ENCODE measurements around the gene GRIK2.

The GRIK2 gene

DNA sequence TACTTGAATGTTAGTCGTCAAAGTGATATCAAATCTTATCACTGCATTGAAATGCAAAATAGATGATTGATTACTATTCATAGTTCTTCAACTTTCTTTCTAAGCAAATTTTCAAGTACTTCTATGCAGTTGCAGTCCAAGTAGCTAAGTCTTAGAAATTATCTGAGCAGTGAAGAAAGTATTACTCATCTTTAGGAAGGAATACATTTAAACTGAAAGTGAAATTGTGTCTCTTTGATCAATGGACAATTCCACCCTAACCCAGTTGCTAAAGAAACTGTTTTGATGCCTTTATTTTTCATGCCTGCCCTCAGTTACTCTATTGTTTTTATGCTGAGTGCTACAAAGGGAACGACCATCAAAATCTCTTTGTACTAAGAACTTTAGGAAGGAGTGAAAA is 337.4 kb downstream of the GRIK2 start:
- TF ChIP-seq POLR2A (IDR thresholded peaks at IDR 0.05; ENCODE audit: low read depth, low read length) (no peak), POLR2AphosphoS5 (IDR thresholded peaks at IDR 0.05; ENCODE audit: low read depth, low read length) (no peak), TAF1 (IDR thresholded peaks at IDR 0.05; ENCODE audit: borderline replicate concordance, low read depth, low read length) (no peak)
- no peak for FAIRE-seq
- DNase-seq (ENCODE audit: insufficient read length) = no peak

DNA sequence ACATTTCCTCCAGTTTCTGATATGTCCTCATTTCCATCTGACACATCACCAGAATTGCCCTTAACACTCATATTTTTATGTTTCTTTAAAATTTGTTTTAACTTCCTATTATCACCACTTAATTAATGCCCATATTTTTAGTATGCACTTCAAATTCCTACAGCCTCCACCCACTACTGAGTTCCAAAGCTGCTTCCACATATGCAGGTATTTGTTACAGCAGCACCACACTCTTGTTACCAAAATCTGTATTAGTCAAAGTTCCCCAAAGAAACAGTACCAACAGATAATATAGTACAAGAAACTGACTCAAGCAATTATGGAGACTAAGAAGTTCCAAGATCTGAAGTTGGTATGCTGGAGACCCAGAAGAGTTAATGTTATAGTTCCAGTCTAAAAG is 340.4 kb downstream of the GRIK2 start:
- no peak for TF ChIP-seq POLR2A (IDR thresholded peaks at IDR 0.05; ENCODE audit: low read depth, low read length)
- TF ChIP-seq POLR2AphosphoS5 (IDR thresholded peaks at IDR 0.05; ENCODE audit: low read depth, low read length) = no peak
- no peak for TF ChIP-seq TAF1 (IDR thresholded peaks at IDR 0.05; ENCODE audit: borderline replicate concordance, low read depth, low read length)
- FAIRE-seq = no peak
- DNase-seq (ENCODE audit: insufficient read length) = no peak

DNA sequence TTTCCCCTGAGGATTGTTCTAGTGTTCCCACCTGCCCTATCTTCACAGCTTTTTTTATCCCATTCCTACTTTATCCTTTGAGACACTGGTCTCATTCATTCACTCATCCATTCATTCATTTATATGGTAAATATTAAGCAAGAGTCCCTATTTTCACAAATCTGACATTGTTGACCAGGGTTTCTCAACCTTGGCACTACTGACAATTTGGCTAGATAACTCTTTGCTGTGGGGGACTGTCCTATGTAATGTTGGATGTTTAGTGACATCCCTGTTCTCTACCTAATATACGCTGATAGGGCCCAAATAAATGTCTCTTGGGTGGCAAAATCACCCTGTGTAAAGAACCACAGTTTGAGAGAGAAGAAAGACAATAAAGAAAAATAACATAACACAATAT is 345.0 kb downstream of the GRIK2 start:
- DNase-seq (ENCODE audit: insufficient read length) (no peak), FAIRE-seq (no peak)
- TF ChIP-seq POLR2A (IDR thresholded peaks at IDR 0.05; ENCODE audit: low read depth, low read length) = no peak
- no peak for TF ChIP-seq POLR2AphosphoS5 (IDR thresholded peaks at IDR 0.05; ENCODE audit: low read depth, low read length)
- no peak for TF ChIP-seq TAF1 (IDR thresholded peaks at IDR 0.05; ENCODE audit: borderline replicate concordance, low read depth, low read length)

DNA sequence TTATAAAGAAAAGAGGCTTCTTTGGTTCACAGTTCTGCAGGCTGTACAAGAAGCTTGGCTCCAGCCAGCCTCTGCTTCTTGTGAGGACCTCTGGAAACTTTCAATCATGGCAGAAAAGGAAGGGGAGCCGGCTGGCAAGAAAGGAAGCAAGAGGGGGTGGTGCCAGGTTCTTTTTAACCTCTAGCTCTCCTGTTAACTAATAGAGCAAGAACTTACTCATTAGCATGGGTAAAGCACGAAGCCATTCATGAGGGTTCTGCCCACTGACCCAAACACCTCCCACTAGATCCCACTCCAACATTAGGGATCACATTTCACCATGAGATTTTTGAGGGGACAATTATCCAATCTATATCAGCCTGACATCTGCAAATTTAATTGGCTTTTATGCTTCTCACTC is 347.1 kb downstream of the GRIK2 start:
- TF ChIP-seq POLR2AphosphoS5 (IDR thresholded peaks at IDR 0.05; ENCODE audit: low read depth, low read length) (no peak), POLR2A (IDR thresholded peaks at IDR 0.05; ENCODE audit: low read depth, low read length) (no peak), TAF1 (IDR thresholded peaks at IDR 0.05; ENCODE audit: borderline replicate concordance, low read depth, low read length) (no peak)
- FAIRE-seq = no peak
- no peak for DNase-seq (ENCODE audit: insufficient read length)

DNA sequence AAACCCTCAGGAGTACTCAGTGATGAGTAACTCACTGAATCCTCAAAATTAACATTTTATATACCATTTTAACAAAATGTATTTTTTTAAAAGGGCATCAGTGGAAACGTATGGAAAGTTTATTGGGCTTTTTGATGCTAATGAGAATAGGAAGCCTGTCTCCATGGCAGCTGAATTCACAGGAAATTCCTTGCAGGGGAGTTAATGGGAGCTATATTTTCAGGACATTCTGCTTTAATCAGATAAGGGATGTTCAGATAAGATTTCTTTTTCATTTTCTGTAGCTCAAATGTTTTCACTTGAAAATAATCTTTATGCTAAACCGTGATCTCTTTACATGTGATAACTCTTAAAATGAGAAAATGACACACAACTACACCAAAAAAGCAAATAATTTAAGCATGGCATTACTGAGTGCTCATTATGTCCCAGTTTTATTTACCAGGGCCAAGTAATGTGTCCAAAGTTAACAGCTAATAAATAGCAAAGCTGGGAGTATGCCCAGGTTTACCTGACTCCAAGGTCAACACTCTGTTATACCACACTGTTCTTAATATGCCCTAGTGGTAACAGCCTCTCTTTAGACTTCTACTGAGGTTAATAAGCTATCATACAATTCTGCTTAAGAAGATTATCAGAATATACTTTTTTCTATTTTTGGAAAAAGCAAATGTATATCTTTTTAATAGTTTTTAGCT is 348.1 kb downstream of the GRIK2 start:
- FAIRE-seq (no peak), DNase-seq (ENCODE audit: insufficient read length) (no peak)
- TF ChIP-seq POLR2A (IDR thresholded peaks at IDR 0.05; ENCODE audit: low read depth, low read length) (no peak), POLR2AphosphoS5 (IDR thresholded peaks at IDR 0.05; ENCODE audit: low read depth, low read length) (no peak), TAF1 (IDR thresholded peaks at IDR 0.05; ENCODE audit: borderline replicate concordance, low read depth, low read length) (no peak)

DNA sequence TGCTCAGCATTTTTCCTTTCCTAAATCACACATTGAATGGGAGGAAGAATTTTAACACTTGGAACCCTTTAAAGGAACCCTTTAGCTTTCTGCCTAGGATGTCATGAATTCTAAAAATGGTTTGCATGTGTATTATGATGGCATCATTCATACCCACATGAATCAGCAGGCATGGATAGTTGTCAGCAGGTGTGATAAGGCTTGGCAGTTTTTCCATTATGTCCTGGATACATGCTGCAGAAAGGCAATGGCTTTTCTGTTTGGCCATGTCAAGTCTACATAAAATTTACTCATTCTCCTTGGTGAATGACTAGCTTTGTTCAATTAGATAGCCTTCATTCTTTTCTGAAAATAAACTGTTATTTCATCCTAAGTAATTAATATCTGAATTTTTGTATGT is 353.7 kb downstream of the GRIK2 start:
- no peak for TF ChIP-seq TAF1 (IDR thresholded peaks at IDR 0.05; ENCODE audit: borderline replicate concordance, low read depth, low read length)
- TF ChIP-seq POLR2AphosphoS5 (IDR thresholded peaks at IDR 0.05; ENCODE audit: low read depth, low read length) = no peak
- no peak for DNase-seq (ENCODE audit: insufficient read length)
- FAIRE-seq = no peak

DNA sequence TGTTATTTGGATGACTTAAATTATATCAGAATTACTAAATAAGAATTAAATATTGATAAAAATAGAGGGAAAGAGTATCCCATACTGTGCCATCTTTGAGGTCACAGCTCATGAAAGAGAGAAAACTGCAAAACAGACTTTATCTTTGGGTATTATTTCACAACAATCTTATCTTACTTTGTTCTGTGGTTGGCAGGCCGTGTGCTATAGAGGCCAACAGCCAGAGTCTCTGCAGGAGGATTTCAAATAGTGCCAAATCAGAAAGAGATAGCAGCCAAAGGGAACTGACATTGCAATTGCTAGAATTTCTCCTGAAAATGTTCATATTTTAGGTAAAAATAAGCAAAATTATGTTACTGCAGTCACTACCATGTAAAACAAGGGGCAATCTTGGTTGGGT is 354.2 kb downstream of the GRIK2 start:
- DNase-seq (ENCODE audit: insufficient read length) = no peak
- no peak for FAIRE-seq
- TF ChIP-seq TAF1 (IDR thresholded peaks at IDR 0.05; ENCODE audit: borderline replicate concordance, low read depth, low read length) (no peak), POLR2AphosphoS5 (IDR thresholded peaks at IDR 0.05; ENCODE audit: low read depth, low read length) (no peak), POLR2A (IDR thresholded peaks at IDR 0.05; ENCODE audit: low read depth, low read length) (no peak)

DNA sequence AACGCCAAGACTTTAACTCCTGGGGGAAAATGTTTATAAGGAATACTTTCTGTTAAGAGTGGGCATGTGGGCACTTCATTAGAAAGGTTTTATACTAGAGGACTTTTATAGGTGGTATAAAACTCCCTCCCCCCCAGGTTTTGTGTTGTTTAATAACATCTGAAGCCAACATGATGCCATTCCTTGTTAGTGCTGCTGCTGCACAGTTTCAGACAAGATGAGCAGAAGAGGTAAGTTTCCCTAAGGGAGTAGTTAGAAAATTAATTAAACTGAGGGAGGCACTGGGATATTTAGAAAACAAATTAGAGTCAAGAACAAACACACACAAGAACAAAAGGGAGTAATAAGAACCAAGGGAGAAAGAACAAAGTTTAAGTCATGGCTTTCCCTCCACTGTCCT is 362.4 kb downstream of the GRIK2 start:
- no peak for TF ChIP-seq POLR2AphosphoS5 (IDR thresholded peaks at IDR 0.05; ENCODE audit: low read depth, low read length)
- no peak for TF ChIP-seq POLR2A (IDR thresholded peaks at IDR 0.05; ENCODE audit: low read depth, low read length)
- no peak for TF ChIP-seq TAF1 (IDR thresholded peaks at IDR 0.05; ENCODE audit: borderline replicate concordance, low read depth, low read length)
- DNase-seq (ENCODE audit: insufficient read length) (no peak), FAIRE-seq (no peak)

DNA sequence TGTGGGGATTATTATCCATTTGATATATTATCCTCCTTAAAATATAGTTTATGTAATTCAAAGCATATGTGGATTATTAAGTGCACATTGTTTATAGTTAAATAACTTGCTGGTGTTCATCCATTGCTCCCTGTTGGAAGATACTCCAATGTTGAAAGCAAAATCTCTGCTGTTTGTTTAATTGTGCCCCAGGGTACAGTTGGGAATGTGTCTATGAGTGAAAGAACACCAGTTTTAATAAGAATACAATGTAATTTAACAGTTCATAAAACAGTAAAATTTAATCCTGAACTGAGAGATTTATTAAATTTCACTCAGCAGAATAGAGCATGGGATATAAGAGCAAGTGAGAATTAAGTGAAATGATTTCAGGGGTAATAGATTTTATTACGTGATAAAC is 364.9 kb downstream of the GRIK2 start:
- FAIRE-seq = no peak
- DNase-seq (ENCODE audit: insufficient read length) = no peak
- TF ChIP-seq POLR2AphosphoS5 (IDR thresholded peaks at IDR 0.05; ENCODE audit: low read depth, low read length) (no peak), POLR2A (IDR thresholded peaks at IDR 0.05; ENCODE audit: low read depth, low read length) (no peak), TAF1 (IDR thresholded peaks at IDR 0.05; ENCODE audit: borderline replicate concordance, low read depth, low read length) (no peak)

DNA sequence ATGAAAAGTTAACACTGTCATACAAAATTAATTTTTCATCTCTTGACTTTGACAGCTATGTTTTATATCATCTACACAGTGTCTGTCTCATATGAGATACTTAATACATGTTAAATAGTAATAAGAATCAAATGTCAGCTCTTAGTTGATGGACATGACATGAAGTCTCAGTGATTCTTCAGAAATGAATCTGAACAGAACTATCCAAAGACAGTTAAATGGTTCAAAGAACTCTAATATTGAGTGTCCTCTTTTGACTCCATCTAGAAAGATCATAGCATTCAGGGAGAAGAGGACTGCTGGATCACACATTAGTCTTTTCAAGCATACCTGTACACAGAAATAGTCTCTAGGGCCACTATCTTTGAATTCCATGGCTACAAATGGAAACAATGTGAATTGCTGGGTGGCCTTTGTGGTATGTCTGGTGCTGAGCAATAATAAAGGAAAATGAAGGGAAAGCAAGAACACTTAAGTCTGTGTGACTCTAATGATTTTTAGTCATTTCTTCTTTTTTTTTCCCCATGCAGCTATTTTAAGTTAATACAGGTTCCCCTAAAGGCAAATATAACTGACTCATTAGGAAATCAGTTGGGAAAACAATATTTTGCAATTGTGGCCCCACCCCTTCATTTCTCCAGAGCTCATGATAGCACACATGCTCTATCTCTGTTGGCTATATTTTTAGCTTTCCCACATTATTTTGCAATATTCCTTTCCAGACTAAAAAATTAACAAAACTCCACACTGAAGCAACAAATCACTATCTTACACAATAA is 367.5 kb downstream of the GRIK2 start:
- FAIRE-seq = no peak
- no peak for DNase-seq (ENCODE audit: insufficient read length)
- TF ChIP-seq POLR2A (IDR thresholded peaks at IDR 0.05; ENCODE audit: low read depth, low read length) (no peak), POLR2AphosphoS5 (IDR thresholded peaks at IDR 0.05; ENCODE audit: low read depth, low read length) (no peak), TAF1 (IDR thresholded peaks at IDR 0.05; ENCODE audit: borderline replicate concordance, low read depth, low read length) (no peak)

DNA sequence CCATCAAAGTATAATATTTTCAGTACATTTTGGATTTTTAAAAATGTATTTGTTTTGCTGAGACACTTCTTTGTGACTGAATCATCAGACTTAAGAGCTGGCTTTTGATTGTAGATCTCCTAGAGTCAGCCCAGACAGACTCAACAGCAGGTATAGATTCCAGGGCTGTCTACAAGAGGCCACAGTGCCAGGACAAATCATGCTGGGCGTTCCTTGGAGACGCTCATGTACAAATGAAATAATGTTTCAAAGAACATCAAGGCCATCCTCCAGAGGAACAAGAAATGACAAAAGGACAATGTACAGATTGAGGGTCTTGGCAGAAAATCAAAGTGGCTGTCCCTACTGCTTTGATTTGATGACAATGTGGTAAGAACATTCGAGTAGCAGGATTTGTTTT is 369.3 kb downstream of the GRIK2 start:
- TF ChIP-seq TAF1 (IDR thresholded peaks at IDR 0.05; ENCODE audit: borderline replicate concordance, low read depth, low read length) = no peak
- TF ChIP-seq POLR2A (IDR thresholded peaks at IDR 0.05; ENCODE audit: low read depth, low read length) = no peak
- TF ChIP-seq POLR2AphosphoS5 (IDR thresholded peaks at IDR 0.05; ENCODE audit: low read depth, low read length) = no peak
- DNase-seq (ENCODE audit: insufficient read length) = no peak
- FAIRE-seq = no peak

DNA sequence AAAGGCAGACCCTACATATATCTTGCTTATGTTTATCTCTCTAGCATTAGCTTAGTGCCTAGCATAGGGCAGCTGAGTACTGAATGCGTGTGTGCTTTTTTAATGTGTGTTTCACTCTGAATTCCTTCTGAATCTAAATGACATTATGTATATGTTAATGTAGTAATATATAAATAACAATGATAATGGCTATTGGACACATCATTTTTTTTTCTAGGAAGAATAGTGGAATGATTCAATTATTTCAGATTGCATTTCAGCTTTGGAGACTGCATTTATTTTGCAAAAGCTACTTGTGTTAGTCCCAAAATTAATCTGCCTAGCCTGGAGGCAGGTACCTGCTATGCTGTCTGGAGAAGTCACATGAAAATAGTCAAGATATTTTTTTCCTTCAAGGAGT is 371.8 kb downstream of the GRIK2 start:
- DNase-seq (ENCODE audit: insufficient read length) (no peak), FAIRE-seq (no peak)
- TF ChIP-seq TAF1 (IDR thresholded peaks at IDR 0.05; ENCODE audit: borderline replicate concordance, low read depth, low read length) (no peak), POLR2A (IDR thresholded peaks at IDR 0.05; ENCODE audit: low read depth, low read length) (no peak), POLR2AphosphoS5 (IDR thresholded peaks at IDR 0.05; ENCODE audit: low read depth, low read length) (no peak)

Data from GM12892 (cell line).